GM04503 (cell line): ENCODE data around the gene PPM1A.

Experiments
- DNase-seq: peaks from one replicate; pipeline ENCODE4 v3.0.0-alpha.2; 2012; ENCODE audit warnings: low read depth

The PPM1A gene

GRCh38 chr14:60323199-60323896, 74.3 kb downstream of the PPM1A start:
- DNase-seq, result no peak

GRCh38 chr14:60324837-60325236, 75.8 kb downstream of the PPM1A start:
- DNase-seq, result no peak

GRCh38 chr14:60326274-60326673, 77.3 kb downstream of the PPM1A start:
- DNase-seq, result no peak

GRCh38 chr14:60327447-60328331, 78.7 kb downstream of the PPM1A start:
- no peak for DNase-seq

DNA sequence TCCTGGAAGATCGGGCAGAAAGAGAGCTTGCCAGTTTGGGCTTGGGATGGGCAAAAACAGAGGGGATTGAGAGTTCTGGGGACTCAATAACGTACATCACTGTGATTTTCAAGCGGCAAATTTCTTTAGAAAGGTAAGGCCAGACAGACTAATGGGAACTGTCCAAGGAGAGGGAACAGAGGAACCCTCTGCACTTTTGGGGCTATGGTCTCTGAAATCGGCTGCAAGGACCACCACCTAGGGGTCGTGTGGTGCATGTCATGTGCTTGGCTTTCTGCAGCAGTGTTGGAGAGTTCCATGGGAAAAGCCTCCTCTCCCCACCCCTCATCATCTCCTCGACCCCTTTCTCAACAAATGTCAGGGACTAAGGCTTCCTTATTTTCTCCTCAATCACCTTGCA, 79.6 kb downstream of the PPM1A start:
- no peak for DNase-seq

DNA sequence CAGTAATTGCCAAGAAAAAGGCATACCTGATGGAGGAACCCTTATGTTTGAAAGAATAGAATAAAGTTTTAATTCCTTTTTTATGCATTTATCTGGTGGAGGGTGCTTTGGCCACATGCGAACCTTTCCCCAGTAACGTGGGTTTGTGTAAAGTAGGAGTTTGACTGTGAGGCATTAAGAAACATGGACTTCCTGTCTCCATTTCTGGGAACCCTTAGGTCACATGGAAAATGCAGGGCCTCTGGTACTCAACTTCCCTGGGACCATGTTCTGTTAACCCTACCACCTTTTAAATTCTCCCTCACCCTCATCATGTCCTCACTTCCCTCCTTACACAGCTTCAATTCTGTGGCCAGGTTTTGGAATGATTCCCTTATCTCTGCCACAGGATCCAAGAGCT, 80.3 kb downstream of the PPM1A start:
- DNase-seq, result no peak

GRCh38 chr14:60331201-60332045, 82.4 kb downstream of the PPM1A start:
- DNase-seq, result no peak

GRCh38 chr14:60332046-60332399, 83.0 kb downstream of the PPM1A start:
- DNase-seq, result no peak

DNA sequence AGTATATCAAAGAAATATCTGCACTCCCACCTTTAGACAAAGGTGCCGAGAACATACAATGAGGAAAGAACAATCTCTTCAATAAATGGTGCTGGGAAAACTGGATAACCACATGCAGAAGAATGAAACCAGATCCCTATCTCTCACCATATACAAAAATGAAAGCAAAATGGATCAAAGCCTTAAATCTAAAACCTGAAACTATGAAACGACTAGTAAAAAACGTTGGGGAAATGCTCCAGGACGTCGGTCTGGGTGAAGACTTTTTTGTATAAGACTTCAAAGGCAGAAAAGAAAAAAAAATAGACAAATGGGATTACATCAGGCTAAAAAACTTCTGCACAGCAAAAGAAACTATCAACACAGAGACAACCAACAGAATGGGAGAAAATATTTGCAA, 83.8 kb downstream of the PPM1A start:
- no peak for DNase-seq

DNA sequence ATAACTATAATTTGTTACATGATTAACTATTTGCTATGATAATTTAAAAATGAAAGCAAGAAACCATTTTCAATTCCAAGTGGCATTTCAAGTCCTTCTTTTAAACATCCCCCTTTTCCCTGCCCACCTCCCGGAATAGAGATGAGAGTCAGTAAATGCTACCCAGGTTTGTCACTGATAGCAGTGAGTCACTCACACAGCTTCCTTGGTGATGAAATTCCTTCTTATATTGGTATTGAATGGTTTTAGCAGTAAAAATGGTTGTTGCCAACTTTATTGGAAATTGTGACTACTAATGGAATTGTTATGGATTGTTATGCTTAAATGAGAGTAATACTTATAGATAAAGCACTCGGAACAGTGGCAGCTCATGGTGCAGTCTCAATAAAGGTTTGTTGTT, 90.5 kb downstream of the PPM1A start:
- no peak for DNase-seq

GRCh38 chr14:60343571-60344071, 94.6 kb downstream of the PPM1A start:
- no peak for DNase-seq

DNA sequence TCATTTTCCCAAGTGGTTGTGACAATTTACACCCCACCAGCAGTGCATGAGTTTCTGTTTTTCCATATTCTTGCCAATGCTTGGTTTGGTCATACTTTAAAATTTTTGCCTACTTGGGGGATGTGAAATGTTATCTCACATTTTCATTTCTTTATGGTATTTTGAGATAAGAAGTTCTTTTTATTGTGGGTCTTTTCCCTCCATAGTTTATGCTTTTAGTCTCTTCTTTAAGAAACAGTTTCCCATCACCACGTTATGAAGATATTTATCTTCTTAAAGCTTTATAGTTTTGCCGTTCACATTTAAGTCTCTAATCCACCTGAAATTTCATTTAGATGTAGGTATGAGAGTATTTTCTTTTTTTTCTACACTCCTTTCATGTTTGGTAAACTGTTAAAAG, 95.7 kb downstream of the PPM1A start:
- DNase-seq, result no peak

DNA sequence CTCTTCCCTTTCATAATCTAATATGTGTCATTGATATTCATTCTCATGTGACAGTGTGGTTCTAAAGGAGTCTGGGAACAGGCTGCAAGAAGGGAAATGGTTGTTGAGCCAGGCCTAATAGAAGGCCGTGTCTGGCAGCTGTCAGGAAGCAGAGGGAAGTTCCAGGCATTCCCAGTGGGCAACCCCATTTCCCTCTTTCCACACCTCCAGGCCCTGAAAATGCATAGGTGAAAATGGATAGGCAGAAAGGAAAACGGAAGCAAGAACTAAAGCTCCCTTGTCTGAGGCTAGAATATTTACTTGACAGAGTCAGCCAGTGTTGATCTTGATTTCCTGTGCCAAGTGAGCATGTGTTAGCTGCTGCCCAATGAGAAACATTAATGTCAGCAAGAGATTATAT, 97.7 kb downstream of the PPM1A start:
- no peak for DNase-seq

DNA sequence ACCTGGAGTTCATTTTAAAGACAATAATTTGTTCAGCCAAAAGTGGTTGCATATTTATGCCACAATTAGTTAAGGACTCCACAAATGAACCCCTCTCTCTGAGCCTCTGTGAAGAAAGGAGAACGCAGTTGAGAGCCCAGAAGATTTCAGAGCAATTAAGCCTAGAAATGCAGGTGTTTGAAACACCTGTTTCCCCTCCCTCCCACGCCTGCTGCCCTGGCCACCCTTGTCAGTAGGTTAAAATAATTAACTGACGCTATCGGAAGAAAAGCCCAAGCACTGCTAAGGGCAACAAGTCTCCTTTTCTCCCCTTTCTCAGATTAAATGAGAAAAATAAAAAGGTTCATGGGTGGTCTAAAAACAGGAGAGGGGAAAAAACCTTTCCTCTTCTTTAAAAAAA, 99.2 kb downstream of the PPM1A start:
- DNase-seq, result no peak
